ENCODE data around the gene ADIRF. TPM values are rescaled to one million over a fixed set of nuclear protein-coding genes. Genes with fewer than 3 reads are reported as not detected.

The ADIRF gene
- total and polyA plus RNA-seq, 10 donors = 23.9 to 139 (median 56.7) TPM

DNA sequence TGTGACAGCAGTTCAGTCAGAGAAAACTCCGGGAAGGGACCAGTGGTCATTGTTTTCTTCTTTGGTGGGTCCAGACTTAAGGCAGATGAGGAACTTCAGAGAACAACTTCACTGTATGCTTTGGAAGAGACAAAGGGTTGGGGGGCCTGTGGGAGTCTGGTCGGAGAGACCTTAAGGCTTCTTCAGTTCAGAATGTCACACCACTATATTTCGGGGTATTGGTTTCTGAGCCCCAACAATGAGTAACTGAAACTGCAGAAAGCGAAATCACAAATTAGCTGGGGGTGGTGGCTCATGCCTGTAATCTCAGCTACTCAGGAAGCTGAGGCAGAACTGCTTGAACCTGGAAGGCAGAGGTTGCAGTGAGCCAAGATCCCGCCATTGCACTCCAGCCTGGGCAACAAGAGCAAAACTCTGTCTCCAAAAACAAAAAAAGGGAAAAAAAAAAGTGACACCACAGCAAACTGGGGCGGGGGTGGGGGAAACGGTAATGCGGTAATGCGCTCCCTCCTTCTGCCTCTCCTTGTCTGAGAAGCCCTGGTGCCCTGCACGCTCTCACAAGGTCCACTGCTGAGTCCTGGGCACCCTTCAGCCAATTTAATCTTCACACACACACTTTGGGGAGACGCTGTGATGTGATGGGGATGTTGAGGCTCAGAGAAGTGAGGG is 2.2 kb upstream of the ADIRF start:
- Histone ChIP-seq H3K4me3 (peak overlapping the region in 1 of 8 donors; percentile 43), H3K27me3 (replicated peaks in 1 of 7) (peaks cover 0 to 37% (median 6%) of the 10 kb centered on the region in 7 donors), H3K9me3 (no peaks in the 10 kb centered on the region), H3K4me1 (peaks cover 19 to 62% (median 53%) of the 10 kb centered on the region in 6 donors), H3K27ac (peak overlapping the region in 5 of 8 donors; percentile 20 to 91 (median 54)), H3K36me3 (peaks cover 0 to 17% (median 0%) of the 10 kb centered on the region in 6 donors)
- intact Hi-C loops (cut with DNase I; ENCODE audit: low total_unique reads) = no loop called here
- WGBS, 5 donors = 39 to 43% (median 43%) methylated on average over 11 of the region's 11 CpGs
- no peak for TF ChIP-seq POLR2A (IDR thresholded peaks at IDR 0.05)
- TF ChIP-seq, protein P1, sequence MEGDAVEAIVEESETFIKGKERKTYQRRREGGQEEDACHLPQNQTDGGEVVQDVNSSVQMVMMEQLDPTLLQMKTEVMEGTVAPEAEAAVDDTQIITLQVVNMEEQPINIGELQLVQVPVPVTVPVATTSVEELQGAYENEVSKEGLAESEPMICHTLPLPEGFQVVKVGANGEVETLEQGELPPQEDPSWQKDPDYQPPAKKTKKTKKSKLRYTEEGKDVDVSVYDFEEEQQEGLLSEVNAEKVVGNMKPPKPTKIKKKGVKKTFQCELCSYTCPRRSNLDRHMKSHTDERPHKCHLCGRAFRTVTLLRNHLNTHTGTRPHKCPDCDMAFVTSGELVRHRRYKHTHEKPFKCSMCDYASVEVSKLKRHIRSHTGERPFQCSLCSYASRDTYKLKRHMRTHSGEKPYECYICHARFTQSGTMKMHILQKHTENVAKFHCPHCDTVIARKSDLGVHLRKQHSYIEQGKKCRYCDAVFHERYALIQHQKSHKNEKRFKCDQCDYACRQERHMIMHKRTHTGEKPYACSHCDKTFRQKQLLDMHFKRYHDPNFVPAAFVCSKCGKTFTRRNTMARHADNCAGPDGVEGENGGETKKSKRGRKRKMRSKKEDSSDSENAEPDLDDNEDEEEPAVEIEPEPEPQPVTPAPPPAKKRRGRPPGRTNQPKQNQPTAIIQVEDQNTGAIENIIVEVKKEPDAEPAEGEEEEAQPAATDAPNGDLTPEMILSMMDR (IDR thresholded peaks at IDR 0.05 in 8 of 11, conservative IDR thresholded peaks at IDR 0.05 in 3 of 11) = no peak
- no peak for TF ChIP-seq POLR2AphosphoS5 (IDR thresholded peaks at IDR 0.05)
- DNase-seq = no peak

DNA sequence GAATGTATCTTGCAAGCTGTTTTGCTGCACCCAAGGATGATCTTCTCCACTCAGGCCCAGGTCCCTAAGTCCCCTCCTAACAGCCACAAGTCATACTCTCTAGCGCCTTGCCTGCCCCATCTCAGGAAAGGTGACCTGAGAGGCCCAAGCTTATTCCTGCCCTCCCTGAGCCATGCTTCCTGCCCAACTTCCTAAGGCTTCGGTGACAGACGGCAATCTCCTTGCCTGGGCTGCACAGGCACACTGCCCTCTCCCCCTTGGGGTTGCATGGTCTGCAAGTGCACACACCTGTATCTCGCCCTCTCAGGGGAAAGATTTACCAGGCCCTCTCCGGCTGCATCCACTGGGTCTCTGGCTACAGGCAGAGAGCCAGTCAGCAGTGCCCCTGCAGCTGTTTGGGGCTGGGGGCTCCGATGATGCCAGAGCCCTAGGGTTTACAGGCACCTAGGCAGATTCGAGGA is 771 bp upstream of the ADIRF start:
- Histone ChIP-seq H3K9me3 (no peaks in the 10 kb centered on the region), H3K36me3 (peaks cover 0 to 5% (median 0%) of the 10 kb centered on the region in 6 donors), H3K4me1 (peaks cover 24 to 69% (median 61%) of the 10 kb centered on the region in 6 donors), H3K27ac (peak overlapping the region in 5 of 8 donors; percentile 85 to 93 (median 90)), H3K27me3 (replicated peaks in 1 of 7) (peaks cover 0 to 50% (median 6%) of the 10 kb centered on the region in 7 donors), H3K4me3 (peak overlapping the region in 1 of 8 donors; percentile 9)
- no peak for TF ChIP-seq POLR2A (IDR thresholded peaks at IDR 0.05)
- TF ChIP-seq, protein P1 (IDR thresholded peaks at IDR 0.05 in 8 of 11, conservative IDR thresholded peaks at IDR 0.05 in 3 of 11) = no peak
- TF ChIP-seq POLR2AphosphoS5 (IDR thresholded peaks at IDR 0.05) = peak in 1 of 3 donors; percentile 5
- DNase-seq = no peak
- intact Hi-C loops (cut with DNase I; ENCODE audit: low total_unique reads) = no loop called here
- 72 to 82% (median 77%) methylated on average over 5 to 7 of the region's 7 CpGs for WGBS, 5 donors

DNA sequence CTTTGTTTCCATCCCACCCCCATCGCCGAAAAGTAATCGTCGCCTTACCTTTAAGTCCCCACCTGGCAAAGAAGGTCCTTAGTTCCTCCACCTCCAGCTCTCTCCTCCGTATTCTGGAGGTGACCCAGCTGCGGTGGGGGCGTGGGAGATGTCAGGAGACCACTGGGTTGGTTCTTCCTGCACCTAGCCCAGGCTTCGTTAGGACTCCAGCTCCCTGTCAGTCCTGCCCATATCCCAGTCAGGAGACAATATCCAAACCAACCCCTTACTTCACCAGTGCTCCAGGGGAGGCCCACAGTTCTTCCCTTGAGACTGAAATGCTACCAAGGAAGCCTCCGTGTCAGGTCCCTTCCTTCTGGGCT is 693 bp downstream of the ADIRF start:
- DNase-seq = no peak
- 50 to 65% (median 54%) methylated on average over 9 of the region's 9 CpGs for WGBS, 5 donors
- Histone ChIP-seq H3K27ac (peak overlapping the region in 7 of 8 donors; percentile 2 to 93 (median 89)), H3K4me1 (peaks cover 24 to 69% (median 61%) of the 10 kb centered on the region in 6 donors), H3K9me3 (no peaks in the 10 kb centered on the region), H3K4me3 (peak overlapping the region; percentile 23 to 74 (median 46)), H3K36me3 (no peaks in the 10 kb centered on the region), H3K27me3 (replicated peaks in 1 of 7) (peaks cover 0 to 50% (median 6%) of the 10 kb centered on the region in 7 donors)
- TF ChIP-seq, protein P1 (IDR thresholded peaks at IDR 0.05 in 8 of 11, conservative IDR thresholded peaks at IDR 0.05 in 3 of 11) = no peak
- TF ChIP-seq POLR2A (IDR thresholded peaks at IDR 0.05) = no peak
- no peak for TF ChIP-seq POLR2AphosphoS5 (IDR thresholded peaks at IDR 0.05)
- intact Hi-C loops (cut with DNase I; ENCODE audit: low total_unique reads) = no loop called here

DNA sequence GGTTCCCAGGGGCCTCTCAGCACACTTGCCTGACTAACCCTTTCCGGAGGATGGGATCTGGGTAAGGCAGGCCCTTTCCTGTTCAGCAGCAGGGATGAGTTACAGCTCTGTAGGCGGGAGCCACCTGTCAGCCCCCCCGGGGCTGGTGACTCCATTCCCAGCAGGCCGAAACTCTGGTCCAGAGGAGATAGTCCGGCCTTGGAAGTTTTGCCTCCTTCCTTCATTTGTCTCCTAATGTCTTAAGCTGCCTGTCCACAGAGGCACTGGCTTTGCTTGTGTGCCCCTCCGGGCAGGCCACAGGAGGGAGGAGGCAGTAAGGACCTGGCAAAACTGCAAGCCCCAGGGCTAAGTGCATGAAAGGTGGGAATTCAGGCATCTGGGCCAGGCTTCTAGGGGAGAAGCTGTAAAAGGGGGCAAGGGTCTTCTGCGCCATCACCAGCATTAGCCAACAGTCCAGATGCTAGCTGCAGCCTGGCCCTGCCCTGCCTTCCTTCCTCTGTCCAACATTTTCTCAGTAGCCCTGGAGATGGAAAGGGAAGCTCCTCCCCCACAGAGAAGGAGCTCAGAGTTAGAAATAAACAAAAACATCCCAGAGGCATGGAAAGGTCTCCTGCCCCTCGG is 1.2 kb downstream of the ADIRF start:
- WGBS, 5 donors = 45 to 79% (median 72%) methylated on average over 8 of the region's 8 CpGs
- Histone ChIP-seq H3K27me3 (replicated peaks in 1 of 7) (peaks cover 0 to 50% (median 6%) of the 10 kb centered on the region in 7 donors), H3K36me3 (no peaks in the 10 kb centered on the region), H3K4me1 (peaks cover 24 to 69% (median 61%) of the 10 kb centered on the region in 6 donors), H3K9me3 (no peaks in the 10 kb centered on the region), H3K4me3 (peak overlapping the region; percentile 40 to 74 (median 46)), H3K27ac (peak overlapping the region; percentile 42 to 93 (median 88))
- intact Hi-C loops (cut with DNase I; ENCODE audit: low total_unique reads) = no loop called here
- no peak for TF ChIP-seq POLR2AphosphoS5 (IDR thresholded peaks at IDR 0.05)
- TF ChIP-seq, protein P1 (IDR thresholded peaks at IDR 0.05 in 8 of 11, conservative IDR thresholded peaks at IDR 0.05 in 3 of 11) = no peak
- no peak for TF ChIP-seq POLR2A (IDR thresholded peaks at IDR 0.05)
- no peak for DNase-seq

Measured in spleen (tissue), 11 donors.